Heart left ventricle (tissue), 16 donors: ENCODE results near the gene SLC1A4. TPM values are rescaled to one million over a fixed set of nuclear protein-coding genes. Genes with fewer than 3 reads are reported as not detected.

ENCODE experiments used
- ATAC-seq, 4 donors: fragments of 200-7000 bp; cut with Tn5 transposase; one replicate each; pipeline ENCODE4 v1.9.1; 2020 to 2022; ENCODE audit warnings: moderate library complexity in 4 of 4, mild to moderate bottlenecking in 3 of 4, moderate number of reproducible peaks in 1 of 4
- DNase-seq, 5 donors: peaks; one replicate each; pipeline ENCODE4 v3.0.0-alpha.2; 2020
- H3K27ac ChIP-seq, 12 donors: fragments of 200-600 bp; sonication (generic) in 4 of 12; one replicate each; pipeline versions ENCODE4 v1.5.0 to v1.8.0; 2016 to 2022; ENCODE audit warnings: mild to moderate bottlenecking in 2 of 12
- H3K27me3 ChIP-seq, 9 donors: fragments of 200-600 bp; sonication (generic) in 2 of 9; one replicate each; pipeline versions ENCODE4 v1.5.1 to v1.8.0; 2016 to 2022; ENCODE audit warnings: mild to moderate bottlenecking in 3 of 9
- H3K36me3 ChIP-seq, 9 donors: fragments of 200-600 bp; sonication (generic) in 2 of 9; one replicate each; pipeline versions ENCODE4 v1.5.0 to v1.8.0; 2018 to 2022; ENCODE audit warnings: mild to moderate bottlenecking in 2 of 9
- H3K4me1 ChIP-seq, 12 donors: fragments of 200-600 bp; sonication (generic) in 4 of 12; one replicate each; pipeline versions ENCODE4 v1.5.0 to v1.8.0; 2016 to 2022; ENCODE audit warnings: mild to moderate bottlenecking in 3 of 12
- H3K4me3 ChIP-seq, 12 donors: fragments of 200-600 bp; sonication (generic) in 4 of 12; one replicate each; pipeline versions ENCODE4 v1.5.0 to v1.8.0; 2017 to 2022; ENCODE audit warnings: mild to moderate bottlenecking in 9 of 12, moderate library complexity in 4 of 12
- H3K9me3 ChIP-seq, 12 donors: fragments of 200-600 bp; sonication (generic) in 4 of 12; one replicate each; pipeline versions ENCODE4 v1.5.0 to v1.8.0; 2016 to 2022; ENCODE audit warnings: mild to moderate bottlenecking in 1 of 12
- POLR2A ChIP-seq, 2 donors: fragments of 450-650 bp; IDR thresholded peaks; one replicate each; pipeline ENCODE4 v1.6.1; 2017; ENCODE audit warnings: antibody characterized with exemption in 2 of 2, mild to moderate bottlenecking in 2 of 2, moderate library complexity in 2 of 2
- WGBS, 4 donors: extraction: QIAGEN DNeasy Blood & Tissue Kit in 2 of 4; methylation state at CpG; one replicate each; pipeline versions ENCODE4 v1.1.5 to v1.1.7; 2013 to 2018; 5-methylcytosine and 5-hydroxymethylcytosine counted together
- intact Hi-C, 10 donors: fragments of 100-400 bp; cut with DNase I; formaldehyde crosslinking; loops; one replicate each; pipeline versions ENCODE4 v1.11.1 to v1.14.2; 2022
- polyA plus RNA-seq, 2 donors: library from polyadenylated mRNA; stranded (reverse); fragments of 200-250 nt; gene quantifications; one replicate each; pipeline ENCODE4 v1.2.3, GENCODE V29; 2013
- total RNA-seq, 9 donors: library from RNA; depleted of rRNA in 2 of 9; stranded (reverse); fragments of >200 nt in 2 of 9; fragmentation: NEBNext Ultra II Directional in 3 of 9; extraction: Animal tissue kit (Norgen Biotek cat#: 25700) in 3 of 9; gene quantifications; one replicate each; pipeline versions ENCODE4 v1.1.0 to v1.2.4, GENCODE V29; 2016 to 2023
- TF ChIP-seq, protein P1 (sequence below), 12 donors: fragments of 200-600 bp; sonication (generic) in 4 of 12; IDR thresholded peaks; one replicate each; pipeline versions ENCODE4 v1.5.0 to v1.8.0; 2018 to 2022; ENCODE audit warnings: antibody characterized with exemption in 12 of 12, mild to moderate bottlenecking in 5 of 12
- donor health status: ischemic (EF 13 %, LVEDD 7.1; RV severe dilation, severe dysfunction).
- donor health status: healthy with polysubstance abuse.
- donor health status: DM: no; HTN: yes; CAD: no.
- donor health status: DM: no; HTN: no; CAD: no.
- donor health status: ischemic (EF 25% LVEDD 6.9; RV normal size, moderate dysfunction).
- donor health status: ischemic (EF 25% LVEDD 5.7; RV mildly dilated, moderate dysfunction).
- donor health status: healthy.
- donor health status: DM: yes; HTN: yes; CAD: no.
- donor health status: ischemic (EF 35%, LVEDD 5.7; RV mildly dilated, moderate dysfunction).
- donor health status: nonischemic (EF 11% LVEDD 7.7; RV severe dilation, severe dysfunction).
- donor health status: DM: yes; HTN: yes; CAD: no.
- donor health status: PGD.
- donor health status: ischemic (EF 29% LVEDD 5.4; RV normal size, mild dysfunction).
- donor health status: nonischemic (EF 23%, LVEDD 6.1; RV moderate dilation, normal function).

SLC1A4 gene
- total and polyA plus RNA-seq, 11 donors = 3.0 to 22.4 (median 10.8) TPM

DNA sequence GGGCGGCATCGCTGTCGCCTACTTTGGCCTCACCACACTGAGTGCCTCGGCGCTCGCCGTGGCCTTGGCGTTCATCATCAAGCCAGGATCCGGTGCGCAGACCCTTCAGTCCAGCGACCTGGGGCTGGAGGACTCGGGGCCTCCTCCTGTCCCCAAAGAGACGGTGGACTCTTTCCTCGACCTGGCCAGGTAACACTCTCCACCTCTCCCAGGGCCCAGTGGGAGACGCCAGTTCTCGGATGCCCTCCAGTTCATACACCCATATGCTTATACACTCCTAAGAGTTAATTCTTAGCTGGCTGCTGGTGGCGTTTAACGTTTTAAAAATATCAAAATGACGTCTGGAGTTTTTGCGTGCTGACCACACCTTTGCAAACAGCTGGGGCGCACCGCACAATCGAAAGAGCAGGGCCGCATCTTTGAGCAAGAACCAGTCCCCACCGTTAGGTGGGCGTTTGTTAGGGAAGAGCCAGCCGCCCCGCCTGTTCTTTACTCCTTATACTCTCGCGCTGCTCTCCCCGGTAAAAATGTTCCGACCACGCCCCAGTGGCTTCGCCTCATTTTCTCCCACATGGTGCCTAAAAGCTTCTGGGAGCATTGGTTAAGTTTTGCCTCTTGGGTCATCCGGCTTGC lies 899 bp downstream of the SLC1A4 start:
- DNase-seq = peak in 1 of 5 donors; percentile 15
- Histone ChIP-seq H3K4me1 (peaks cover 0 to 44% (median 24%) of the 10 kb centered on the region in 12 donors), H3K4me3 (peak overlapping the region; percentile 71 to 97 (median 84)), H3K27ac (peak overlapping the region in 8 of 12 donors; percentile 13 to 99 (median 96)), H3K9me3 (no peaks in the 10 kb centered on the region), H3K36me3 (no peaks in the 10 kb centered on the region), H3K27me3 (no peaks in the 10 kb centered on the region)
- intact Hi-C loops = loop anchor here in 8 of 10 donors (2.0 to 10.0 kb wide), 6 partner anchors 15 to 73 kb away; no protein-coding TSS in a partner anchor
- no peak for ATAC-seq
- no peak for TF ChIP-seq POLR2A (IDR thresholded peaks at IDR 0.05)
- TF ChIP-seq, protein P1, sequence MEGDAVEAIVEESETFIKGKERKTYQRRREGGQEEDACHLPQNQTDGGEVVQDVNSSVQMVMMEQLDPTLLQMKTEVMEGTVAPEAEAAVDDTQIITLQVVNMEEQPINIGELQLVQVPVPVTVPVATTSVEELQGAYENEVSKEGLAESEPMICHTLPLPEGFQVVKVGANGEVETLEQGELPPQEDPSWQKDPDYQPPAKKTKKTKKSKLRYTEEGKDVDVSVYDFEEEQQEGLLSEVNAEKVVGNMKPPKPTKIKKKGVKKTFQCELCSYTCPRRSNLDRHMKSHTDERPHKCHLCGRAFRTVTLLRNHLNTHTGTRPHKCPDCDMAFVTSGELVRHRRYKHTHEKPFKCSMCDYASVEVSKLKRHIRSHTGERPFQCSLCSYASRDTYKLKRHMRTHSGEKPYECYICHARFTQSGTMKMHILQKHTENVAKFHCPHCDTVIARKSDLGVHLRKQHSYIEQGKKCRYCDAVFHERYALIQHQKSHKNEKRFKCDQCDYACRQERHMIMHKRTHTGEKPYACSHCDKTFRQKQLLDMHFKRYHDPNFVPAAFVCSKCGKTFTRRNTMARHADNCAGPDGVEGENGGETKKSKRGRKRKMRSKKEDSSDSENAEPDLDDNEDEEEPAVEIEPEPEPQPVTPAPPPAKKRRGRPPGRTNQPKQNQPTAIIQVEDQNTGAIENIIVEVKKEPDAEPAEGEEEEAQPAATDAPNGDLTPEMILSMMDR (IDR thresholded peaks at IDR 0.05) = no peak
- 13 to 23% (median 16%) methylated on average over 28 to 35 of the region's 35 CpGs for WGBS, 4 donors

DNA sequence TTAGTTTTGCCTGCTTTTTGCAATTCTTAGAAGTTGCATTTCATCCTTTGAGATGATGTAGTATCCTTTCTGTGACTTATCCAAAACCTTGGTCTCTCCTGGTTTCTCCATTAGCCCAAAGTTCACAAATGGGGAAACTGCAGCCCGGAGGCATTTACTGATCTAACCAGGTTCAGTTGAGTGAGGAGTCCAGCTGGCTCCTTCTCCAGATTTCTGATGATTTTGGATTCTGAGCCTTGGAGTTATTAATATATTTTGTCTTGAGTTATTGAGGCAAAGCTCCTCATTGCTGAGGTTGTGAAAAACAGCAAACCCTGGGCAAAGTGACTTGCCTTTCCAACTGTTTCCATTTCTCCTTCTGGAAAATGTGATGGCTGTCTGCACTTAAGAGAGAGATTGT lies 1.7 kb downstream of the SLC1A4 start:
- WGBS, 4 donors = 67 to 89% (median 79%) methylated on average over 1 of the region's 1 CpG
- no peaks in the 10 kb centered on the region for H3K9me3 ChIP-seq
- no peak for ATAC-seq
- H3K36me3 ChIP-seq = no peaks in the 10 kb centered on the region
- no peaks in the 10 kb centered on the region for H3K27me3 ChIP-seq
- intact Hi-C loops = loop anchor here in 2 of 10 donors (5.0 kb wide), 1 partner anchor 51 kb away; no protein-coding TSS in a partner anchor
- peaks cover 0 to 37% (median 24%) of the 10 kb centered on the region in 12 donors for H3K4me1 ChIP-seq
- peak overlapping the region in 2 of 12 donors; percentile 27 for H3K27ac ChIP-seq
- no peak for DNase-seq
- TF ChIP-seq, protein P1 (IDR thresholded peaks at IDR 0.05) = no peak
- TF ChIP-seq POLR2A (IDR thresholded peaks at IDR 0.05) = no peak
- peak overlapping the region in 8 of 12 donors; percentile 71 to 93 (median 88) for H3K4me3 ChIP-seq

DNA sequence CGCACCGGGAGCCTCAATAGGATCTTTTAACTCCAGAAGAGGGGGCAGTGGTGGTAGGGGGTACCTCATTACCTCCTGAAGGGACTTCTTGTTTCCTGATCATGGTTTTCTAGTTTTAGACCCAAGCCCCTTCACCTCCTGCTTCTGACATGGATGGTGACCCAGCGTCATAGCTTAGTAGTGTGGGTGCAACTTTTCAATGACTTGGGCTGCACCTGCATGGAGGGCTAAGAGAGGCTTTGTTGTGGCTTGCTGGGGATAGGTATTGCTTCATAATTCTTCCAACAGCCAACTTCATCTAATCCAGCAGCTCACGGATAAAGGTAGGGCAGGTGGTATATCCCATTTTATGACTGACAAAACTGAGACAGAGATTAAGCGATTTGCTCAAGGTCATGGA lies 3.0 kb downstream of the SLC1A4 start:
- intact Hi-C loops = loop anchor here in 2 of 10 donors (5.0 kb wide), 1 partner anchor 50 kb away; no protein-coding TSS in a partner anchor
- DNase-seq (no peak), ATAC-seq (no peak)
- H3K27me3 ChIP-seq = no peaks in the 10 kb centered on the region
- 95 to 100% (median 97%) methylated on average over 5 of the region's 5 CpGs for WGBS, 4 donors
- peaks cover 0 to 30% (median 17%) of the 10 kb centered on the region in 12 donors for H3K4me1 ChIP-seq
- TF ChIP-seq, protein P1 (IDR thresholded peaks at IDR 0.05) = no peak
- no peak for TF ChIP-seq POLR2A (IDR thresholded peaks at IDR 0.05)
- no peaks in the 10 kb centered on the region for H3K36me3 ChIP-seq
- H3K4me3 ChIP-seq = no peak overlapping the region
- H3K27ac ChIP-seq = no peak overlapping the region
- H3K9me3 ChIP-seq = no peaks in the 10 kb centered on the region

DNA sequence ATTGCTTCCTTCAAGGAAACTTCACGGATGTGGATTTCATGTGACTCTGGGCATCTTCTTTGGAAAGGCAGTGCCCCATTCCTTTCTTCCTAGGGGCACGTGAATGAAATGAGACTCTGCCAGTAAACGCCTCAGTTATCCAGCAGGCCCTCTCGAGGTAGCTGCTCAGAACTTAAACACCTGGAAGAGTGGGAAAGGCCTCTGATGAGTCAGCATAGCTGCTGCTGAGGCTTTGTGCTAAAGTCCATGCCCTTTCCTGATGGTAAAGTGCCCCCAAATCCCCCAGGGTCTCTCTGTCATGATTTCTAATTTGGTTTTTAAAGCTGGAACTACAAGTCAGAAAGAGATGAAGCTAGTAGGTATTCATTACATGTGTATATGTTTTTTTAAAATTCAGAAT lies 3.8 kb downstream of the SLC1A4 start:
- TF ChIP-seq, protein P1 (IDR thresholded peaks at IDR 0.05) = no peak
- no peak for TF ChIP-seq POLR2A (IDR thresholded peaks at IDR 0.05)
- WGBS, 4 donors = 61 to 72% (median 67%) methylated on average over 4 of the region's 4 CpGs
- no peak for DNase-seq
- Histone ChIP-seq H3K4me1 (peaks cover 0 to 24% (median 15%) of the 10 kb centered on the region in 12 donors), H3K4me3 (no peak overlapping the region), H3K36me3 (no peaks in the 10 kb centered on the region), H3K9me3 (no peaks in the 10 kb centered on the region), H3K27me3 (no peaks in the 10 kb centered on the region), H3K27ac (no peak overlapping the region)
- no peak for ATAC-seq
- intact Hi-C loops = loop anchor here in 2 of 10 donors (5.0 kb wide), 1 partner anchor 49 kb away; no protein-coding TSS in a partner anchor
